Osteocyte (in vitro differentiated cells): ENCODE measurements around the gene TCF21. TPM values are rescaled to one million over a fixed set of nuclear protein-coding genes. Genes with fewer than 3 reads are reported as not detected.

Source experiments
- DNase-seq: peaks from one replicate; pipeline ENCODE4 v3.0.0; 2021; ENCODE audit warnings: mixed read lengths; ENCODE audit not compliant: unreplicated experiment; ENCODE audit errors: extremely low spot score
- H3K27ac Mint-ChIP-seq: one replicate; pipeline ENCODE4 v1.8.0; 2021; ENCODE audit warnings: mild to moderate bottlenecking, mixed read lengths; ENCODE audit not compliant: unreplicated experiment
- H3K27me3 Mint-ChIP-seq: one replicate; pipeline ENCODE4 v1.8.0; 2021; ENCODE audit warnings: mixed read lengths; ENCODE audit not compliant: unreplicated experiment
- H3K36me3 Mint-ChIP-seq: one replicate; pipeline ENCODE4 v1.8.0; 2021; ENCODE audit warnings: mixed read lengths; ENCODE audit not compliant: unreplicated experiment
- H3K4me1 Mint-ChIP-seq: one replicate; pipeline ENCODE4 v1.8.0; 2021; ENCODE audit warnings: mixed read lengths; ENCODE audit not compliant: unreplicated experiment
- H3K4me3 Mint-ChIP-seq: one replicate; pipeline ENCODE4 v1.8.0; 2021; ENCODE audit warnings: mild to moderate bottlenecking, moderate library complexity, mixed read lengths; ENCODE audit not compliant: unreplicated experiment
- H3K9me3 Mint-ChIP-seq: one replicate; pipeline ENCODE4 v1.8.0; 2021; ENCODE audit warnings: mixed read lengths; ENCODE audit not compliant: unreplicated experiment
- CTCF ChIP-seq: fragments of 200-600 bp; sonication (generic); IDR thresholded peaks from 2 replicates; pipeline ENCODE4 v1.5.0; 2021; ENCODE audit warnings: antibody characterized with exemption, mild to moderate bottlenecking, moderate library complexity
- long read RNA-seq: library from polyadenylated mRNA; unstranded; transcript quantifications from one replicate; pipeline ENCODE4 v2.0.0, GENCODE V29; 2021
- total RNA-seq: library from RNA; stranded (reverse); gene quantifications from 2 replicates; pipeline ENCODE4 v1.2.1, GENCODE V29; 2021

The TCF21 gene
- total RNA-seq = not detected in 2 replicates
- long read RNA-seq = 0 reads

GRCh38 chr6:133888929-133889556 is at the start of gene TCF21:
Gene TCF21, plus strand, starts transcription at chr6:133889113. Its CDS starts 285 bp downstream, at chr6:133889398.
- peak within 1 kb of the TSS; percentile 42 for H3K4me3 Mint-ChIP-seq
- peaks cover 94% of the 10 kb centered on the region for H3K27me3 Mint-ChIP-seq
- H3K4me1 Mint-ChIP-seq = peaks cover 30% of the 10 kb centered on the region
- no peaks in the 10 kb centered on the region for H3K36me3 Mint-ChIP-seq
- H3K27ac Mint-ChIP-seq = no peak within 1 kb of the TSS
- no peak for DNase-seq
- no peak for TF ChIP-seq CTCF
- H3K9me3 Mint-ChIP-seq = no peaks in the 10 kb centered on the region

- Mint-ChIP-seq H3K4me3 (no peak overlapping the region), H3K27me3 (peaks cover 50% of the 10 kb centered on the region), H3K4me1 (peaks cover 12% of the 10 kb centered on the region), H3K36me3 (no peaks in the 10 kb centered on the region), H3K27ac (no peak overlapping the region), H3K9me3 (no peaks in the 10 kb centered on the region)
- no peak for TF ChIP-seq CTCF
- DNase-seq = no peak
These were observed 47.7 kb upstream of the TCF21 start for GRCh38 chr6:133841176-133841575.

- H3K36me3 Mint-ChIP-seq = no peaks in the 10 kb centered on the region
- no peak for TF ChIP-seq CTCF
These were observed 45.8 kb upstream of the TCF21 start for GRCh38 chr6:133843098-133843497.

GRCh38 chr6:133844709-133845108 is 44.2 kb upstream of the TCF21 start:
- Mint-ChIP-seq H3K27ac (no peak overlapping the region), H3K4me1 (peaks cover 2% of the 10 kb centered on the region), H3K4me3 (no peak overlapping the region), H3K36me3 (no peaks in the 10 kb centered on the region), H3K27me3 (peaks cover 73% of the 10 kb centered on the region), H3K9me3 (no peaks in the 10 kb centered on the region)
- TF ChIP-seq CTCF = no peak
- DNase-seq = no peak

More at GRCh38 chr6:133843098-133843497, 45.8 kb upstream of the TCF21 start:
- H3K4me1 Mint-ChIP-seq = peaks cover 5% of the 10 kb centered on the region
- H3K27me3 Mint-ChIP-seq = peaks cover 66% of the 10 kb centered on the region
- H3K4me3 Mint-ChIP-seq = no peak overlapping the region
- DNase-seq = no peak
- no peaks in the 10 kb centered on the region for H3K9me3 Mint-ChIP-seq
- H3K27ac Mint-ChIP-seq = no peak overlapping the region

- no peak for DNase-seq
- peaks cover 2% of the 10 kb centered on the region for H3K36me3 Mint-ChIP-seq
- TF ChIP-seq CTCF = no peak
- H3K9me3 Mint-ChIP-seq = peaks cover 7% of the 10 kb centered on the region
- no peak overlapping the region for H3K27ac Mint-ChIP-seq
- H3K4me1 Mint-ChIP-seq = peaks cover 8% of the 10 kb centered on the region
- H3K27me3 Mint-ChIP-seq = peaks cover 83% of the 10 kb centered on the region
- no peak overlapping the region for H3K4me3 Mint-ChIP-seq
These were observed 34.9 kb upstream of the TCF21 start for GRCh38 chr6:133854041-133854363.
